Measurements from ENCODE around the gene IRF7. TPM values are rescaled to one million over a fixed set of nuclear protein-coding genes. Genes with fewer than 3 reads are reported as not detected.
"Not testable (repeated sequence)": the region's sequence is repeated elsewhere in the genome, so short reads cannot be mapped to it uniquely, and the experiment has no call there.

The IRF7 gene
- total and polyA plus RNA-seq, 2 experiments from 2014 or later = 5.1 to 11.8 TPM

DNA sequence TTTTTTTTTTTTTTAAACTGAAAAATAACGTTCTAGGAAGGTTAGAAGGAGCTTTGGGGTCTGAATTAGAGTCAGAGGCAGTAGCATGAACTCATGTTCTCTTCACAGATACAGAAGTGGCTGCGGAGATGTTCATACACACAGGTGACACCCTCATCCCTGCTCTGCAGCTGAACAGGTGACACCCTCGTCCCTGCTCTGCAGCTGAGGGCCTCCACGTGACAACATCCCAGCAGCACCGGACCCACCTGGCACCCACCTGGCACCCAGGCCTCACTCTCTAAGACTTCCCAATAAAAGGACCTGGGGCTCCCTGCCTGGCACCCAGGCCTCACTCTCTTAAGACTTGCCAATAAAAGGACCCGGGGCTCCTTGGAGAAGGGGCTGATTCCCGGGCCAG lies 41.1 kb upstream of the IRF7 start:
- DNase-seq = no peak
- Histone ChIP-seq H3K79me2 (ENCODE audit: insufficient read depth) (no peaks in the 10 kb centered on the region), H3K9me2 (ENCODE audit: insufficient read depth) (no peaks in the 10 kb centered on the region), H4K20me1 (ENCODE audit: insufficient read depth) (no peaks in the 10 kb centered on the region), H3K4me2 (ENCODE audit: unreplicated experiment) (no peak overlapping the region), H3F3A (ENCODE audit: insufficient read depth) (no peaks in the 10 kb centered on the region; the same call in 1 of the 2 replicates), H3K27ac (no peak overlapping the region), H3K27me3 (replicated peaks; ENCODE audit: insufficient read depth) (no peaks in the 10 kb centered on the region), H3K4me3 (no peak overlapping the region), H2AFZ (no peak overlapping the region), H3K9ac (no peak overlapping the region), H3K36me3 (ENCODE audit: low read depth) (no peaks in the 10 kb centered on the region), H3K4me1 (ENCODE audit: insufficient read depth) (no peaks in the 10 kb centered on the region), H3K9me3 (ENCODE audit: low read depth) (no peaks in the 10 kb centered on the region)
- TF ChIP-seq EZH2phosphoT487 (IDR thresholded peaks at IDR 0.05; ENCODE audit: insufficient read depth, low read depth) = no peak
- no peak for TF ChIP-seq EZH2 (IDR thresholded peaks at IDR 0.05; ENCODE audit: insufficient read depth, poor library complexity, severe bottlenecking)
- WGBS, 2 experiments (ENCODE audit: low coverage in 1 of 2, low lambda C conversion rate in 2 of 2, missing lambda C conversion rate in 2 of 2) = 93 to 99% methylated on average over 7 of the region's 7 CpGs
- in situ Hi-C loops (cut with MboI) = no loop called here

DNA sequence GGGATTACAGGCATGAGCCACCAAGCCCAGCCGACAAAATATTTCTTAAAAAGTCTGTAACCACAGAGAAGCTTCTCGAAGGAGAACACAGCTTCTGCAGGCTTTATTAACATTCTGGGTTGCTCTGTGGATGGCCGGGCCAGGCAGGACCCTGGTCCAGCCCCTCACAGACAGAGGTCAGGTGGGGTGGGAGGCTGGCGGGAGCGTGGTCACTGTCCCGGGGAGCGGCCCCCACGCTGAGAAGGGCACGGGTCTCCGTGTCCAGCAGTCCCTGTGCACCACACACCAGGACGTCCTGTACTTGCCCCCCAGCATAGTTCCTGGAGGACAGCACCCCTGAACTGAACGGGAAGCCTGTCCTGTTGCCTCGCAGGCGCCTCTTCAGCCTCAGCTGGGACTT lies 40.7 kb upstream of the IRF7 start:
- WGBS, 2 experiments (ENCODE audit: low coverage in 1 of 2, low lambda C conversion rate in 2 of 2, missing lambda C conversion rate in 2 of 2) = 93 to 95% methylated on average over 14 of the region's 14 CpGs
- no peaks in the 10 kb centered on the region for H3K9me3 ChIP-seq (ENCODE audit: low read depth)
- H3K4me2 ChIP-seq (ENCODE audit: unreplicated experiment) = no peak overlapping the region
- no peak overlapping the region for H2AFZ ChIP-seq
- no peak overlapping the region for H3K27ac ChIP-seq
- H3F3A ChIP-seq (ENCODE audit: insufficient read depth) = no peaks in the 10 kb centered on the region; the same call in 1 of the 2 replicates
- H3K9me2 ChIP-seq (ENCODE audit: insufficient read depth) = no peaks in the 10 kb centered on the region
- in situ Hi-C loops (cut with MboI) = no loop called here
- no peak overlapping the region for H3K4me3 ChIP-seq
- H3K36me3 ChIP-seq (ENCODE audit: low read depth) = no peaks in the 10 kb centered on the region
- H3K4me1 ChIP-seq (ENCODE audit: insufficient read depth) = no peaks in the 10 kb centered on the region
- no peaks in the 10 kb centered on the region for H3K27me3 ChIP-seq (replicated peaks; ENCODE audit: insufficient read depth)
- no peaks in the 10 kb centered on the region for H4K20me1 ChIP-seq (ENCODE audit: insufficient read depth)
- no peaks in the 10 kb centered on the region for H3K79me2 ChIP-seq (ENCODE audit: insufficient read depth)
- TF ChIP-seq EZH2phosphoT487 (IDR thresholded peaks at IDR 0.05; ENCODE audit: insufficient read depth, low read depth) = no peak
- TF ChIP-seq EZH2 (IDR thresholded peaks at IDR 0.05; ENCODE audit: insufficient read depth, poor library complexity, severe bottlenecking) = no peak
- no peak for DNase-seq
- no peak overlapping the region for H3K9ac ChIP-seq

DNA sequence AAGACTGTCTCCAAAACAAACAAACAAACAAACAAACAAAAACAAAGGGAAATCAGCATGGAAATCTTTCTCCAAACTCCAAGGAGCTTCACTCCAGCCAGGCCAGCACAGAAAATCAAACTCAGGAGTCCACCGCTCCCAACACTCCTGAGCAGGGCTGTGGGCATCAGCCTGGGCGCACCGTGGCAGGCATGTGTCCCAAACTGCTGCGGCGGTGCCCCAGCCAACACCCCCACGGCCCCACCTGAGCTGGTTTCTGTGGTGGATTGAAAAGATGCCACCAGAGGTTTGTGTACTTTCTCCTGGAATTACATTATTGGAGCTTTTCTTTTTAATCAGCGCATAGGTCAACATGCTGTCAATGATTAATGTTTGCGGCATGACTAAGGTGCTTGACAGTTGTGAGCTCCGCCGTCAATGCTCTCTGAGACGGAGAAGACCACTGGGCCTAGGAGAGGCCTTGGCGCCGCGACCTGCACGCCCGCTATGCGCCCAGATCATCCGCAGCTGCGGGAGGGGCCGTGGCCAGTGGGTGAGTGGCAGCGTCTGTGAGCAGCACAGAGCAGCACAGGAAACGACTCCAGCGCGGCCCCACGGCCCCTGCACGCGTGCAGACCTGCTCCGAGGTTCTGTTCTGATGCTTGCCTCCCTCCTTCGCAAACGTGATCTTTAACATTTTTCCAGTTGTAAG lies 39.4 kb upstream of the IRF7 start:
- no peak overlapping the region for H2AFZ ChIP-seq
- no peaks in the 10 kb centered on the region; the same call in 1 of the 2 replicates for H3F3A ChIP-seq (ENCODE audit: insufficient read depth)
- no peak overlapping the region for H3K4me2 ChIP-seq (ENCODE audit: unreplicated experiment)
- H3K4me3 ChIP-seq = no peak overlapping the region
- H3K27me3 ChIP-seq (replicated peaks; ENCODE audit: insufficient read depth) = no peaks in the 10 kb centered on the region
- no peak for DNase-seq
- H4K20me1 ChIP-seq (ENCODE audit: insufficient read depth) = no peaks in the 10 kb centered on the region
- H3K9ac ChIP-seq = no peak overlapping the region
- H3K9me2 ChIP-seq (ENCODE audit: insufficient read depth) = no peaks in the 10 kb centered on the region
- TF ChIP-seq EZH2 (IDR thresholded peaks at IDR 0.05; ENCODE audit: insufficient read depth, poor library complexity, severe bottlenecking) = no peak
- no peak for TF ChIP-seq EZH2phosphoT487 (IDR thresholded peaks at IDR 0.05; ENCODE audit: insufficient read depth, low read depth)
- H3K4me1 ChIP-seq (ENCODE audit: insufficient read depth) = no peaks in the 10 kb centered on the region
- no peak overlapping the region for H3K27ac ChIP-seq
- 93 to 94% methylated on average over 30 of the region's 30 CpGs for WGBS, 2 experiments (ENCODE audit: low coverage in 1 of 2, low lambda C conversion rate in 2 of 2, missing lambda C conversion rate in 2 of 2)
- no peaks in the 10 kb centered on the region for H3K79me2 ChIP-seq (ENCODE audit: insufficient read depth)
- H3K36me3 ChIP-seq (ENCODE audit: low read depth) = no peaks in the 10 kb centered on the region
- in situ Hi-C loops (cut with MboI) = no loop called here
- no peaks in the 10 kb centered on the region for H3K9me3 ChIP-seq (ENCODE audit: low read depth)

DNA sequence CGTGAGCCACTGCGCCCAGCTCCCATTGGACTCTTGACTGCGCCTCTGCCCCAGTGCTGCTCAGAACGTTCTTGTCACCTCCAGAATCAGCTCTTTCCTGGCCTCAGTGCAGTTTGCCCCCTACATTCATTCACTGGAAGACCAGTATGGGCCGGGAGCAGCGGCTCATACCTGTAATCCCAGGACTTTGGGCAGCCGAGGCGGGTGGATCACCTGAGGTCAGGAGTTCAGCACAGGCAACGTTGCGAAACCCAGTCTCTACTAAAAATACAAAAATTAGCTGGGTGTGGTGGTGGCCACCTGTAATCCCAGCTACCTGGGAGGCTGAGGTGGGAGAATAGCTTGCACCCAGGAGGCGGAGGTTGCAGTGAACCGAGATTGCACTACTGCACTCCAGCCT lies 38.7 kb upstream of the IRF7 start:
- H3K4me2 ChIP-seq (ENCODE audit: unreplicated experiment); H3K27ac ChIP-seq; H2AFZ ChIP-seq; H3K4me1 ChIP-seq (ENCODE audit: insufficient read depth); H3K79me2 ChIP-seq (ENCODE audit: insufficient read depth); DNase-seq; in situ Hi-C loops (cut with MboI); H3K27me3 ChIP-seq (replicated peaks; ENCODE audit: insufficient read depth); H3K4me3 ChIP-seq; H3K9me2 ChIP-seq (ENCODE audit: insufficient read depth); H3K9me3 ChIP-seq (ENCODE audit: low read depth); H3K9ac ChIP-seq; H4K20me1 ChIP-seq (ENCODE audit: insufficient read depth); H3K36me3 ChIP-seq (ENCODE audit: low read depth); H3F3A ChIP-seq (ENCODE audit: insufficient read depth): not testable (repeated sequence)
- WGBS, 2 experiments (ENCODE audit: low coverage in 1 of 2, low lambda C conversion rate in 2 of 2, missing lambda C conversion rate in 2 of 2) = 95 to 96% methylated on average over 12 of the region's 12 CpGs

DNA sequence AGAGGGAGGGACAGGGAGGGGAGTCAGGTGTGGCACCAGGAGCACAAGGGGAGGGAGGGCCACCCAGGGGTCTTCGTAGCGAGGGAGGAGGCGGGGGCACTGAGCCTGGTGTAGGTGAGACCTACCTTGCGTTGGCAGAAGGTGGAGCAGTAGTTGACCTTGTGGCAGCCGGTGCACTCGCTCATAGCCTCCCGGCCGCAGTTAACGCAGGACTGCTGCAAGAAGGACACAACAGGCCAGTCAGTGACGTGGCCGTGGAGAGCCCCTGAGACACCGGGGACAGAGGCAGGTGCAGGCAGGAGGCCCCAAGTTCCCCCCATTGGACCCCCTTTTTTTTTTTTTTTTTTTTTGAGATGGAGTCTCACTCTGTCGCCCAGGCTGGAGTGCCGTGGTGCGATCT lies 38.1 kb upstream of the IRF7 start:
- no peak overlapping the region for H3K4me3 ChIP-seq
- no peaks in the 10 kb centered on the region for H3K27me3 ChIP-seq (replicated peaks; ENCODE audit: insufficient read depth)
- H3K36me3 ChIP-seq (ENCODE audit: low read depth) = peaks cover 5% of the 10 kb centered on the region; the same call in 1 of the 2 replicates
- no peak overlapping the region for H3K4me2 ChIP-seq (ENCODE audit: unreplicated experiment)
- DNase-seq = no peak
- H3K9ac ChIP-seq = no peak overlapping the region
- no peak for TF ChIP-seq EZH2 (IDR thresholded peaks at IDR 0.05; ENCODE audit: insufficient read depth, poor library complexity, severe bottlenecking)
- no peak for TF ChIP-seq EZH2phosphoT487 (IDR thresholded peaks at IDR 0.05; ENCODE audit: insufficient read depth, low read depth)
- no peaks in the 10 kb centered on the region for H4K20me1 ChIP-seq (ENCODE audit: insufficient read depth)
- no peaks in the 10 kb centered on the region for H3K79me2 ChIP-seq (ENCODE audit: insufficient read depth)
- no peak overlapping the region for H2AFZ ChIP-seq
- H3F3A ChIP-seq (ENCODE audit: insufficient read depth) = peaks cover 1% of the 10 kb centered on the region; the same call in 1 of the 2 replicates
- no peaks in the 10 kb centered on the region for H3K9me2 ChIP-seq (ENCODE audit: insufficient read depth)
- in situ Hi-C loops (cut with MboI) = no loop called here
- H3K9me3 ChIP-seq (ENCODE audit: low read depth) = no peaks in the 10 kb centered on the region
- 94 to 100% methylated on average over 7 to 15 of the region's 15 CpGs for WGBS, 2 experiments (ENCODE audit: low coverage in 1 of 2, low lambda C conversion rate in 2 of 2, missing lambda C conversion rate in 2 of 2)
- no peak overlapping the region for H3K27ac ChIP-seq
- H3K4me1 ChIP-seq (ENCODE audit: insufficient read depth) = no peaks in the 10 kb centered on the region

DNA sequence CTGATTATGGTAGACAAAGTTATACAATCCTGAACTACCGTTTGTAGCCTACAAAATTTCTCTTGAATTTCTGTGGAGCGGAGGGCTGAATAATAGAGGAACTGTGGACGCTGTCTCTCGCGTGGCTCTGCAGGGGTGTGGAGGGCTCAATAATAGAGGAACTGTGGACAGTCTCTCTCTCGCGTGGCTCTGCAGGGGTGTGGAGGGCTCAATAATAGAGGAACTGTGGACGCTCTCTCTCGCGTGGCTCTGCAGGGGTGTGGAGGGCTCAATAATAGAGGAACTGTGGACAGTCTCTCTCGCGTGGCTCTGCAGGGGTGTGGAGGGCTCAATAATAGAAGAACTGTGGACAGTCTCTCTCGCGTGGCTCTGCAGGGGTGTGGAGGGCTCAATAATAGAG lies 37.4 kb upstream of the IRF7 start:
- H3K9ac ChIP-seq; H3K4me1 ChIP-seq (ENCODE audit: insufficient read depth); H3F3A ChIP-seq (ENCODE audit: insufficient read depth); H2AFZ ChIP-seq; H4K20me1 ChIP-seq (ENCODE audit: insufficient read depth); H3K9me3 ChIP-seq (ENCODE audit: low read depth); in situ Hi-C loops (cut with MboI); H3K4me3 ChIP-seq; H3K27me3 ChIP-seq (replicated peaks; ENCODE audit: insufficient read depth); H3K27ac ChIP-seq; H3K4me2 ChIP-seq (ENCODE audit: unreplicated experiment); H3K9me2 ChIP-seq (ENCODE audit: insufficient read depth); DNase-seq; H3K79me2 ChIP-seq (ENCODE audit: insufficient read depth); H3K36me3 ChIP-seq (ENCODE audit: low read depth): not testable (repeated sequence)
- 91 to 92% methylated on average over 7 to 14 of the region's 14 CpGs for WGBS, 2 experiments (ENCODE audit: low coverage in 1 of 2, low lambda C conversion rate in 2 of 2, missing lambda C conversion rate in 2 of 2)

All from GM23248 (cell line).